HG02610 (cell line): ENCODE measurements around the gene PLEKHG5.

ENCODE experiments used
- ATAC-seq: cut with Tn5 transposase; IDR thresholded peaks from one replicate; pipeline ENCODE4 v1.9.1; 2021; ENCODE audit warnings: mild to moderate bottlenecking, moderate library complexity; ENCODE audit not compliant: unreplicated experiment

PLEKHG5 gene

GRCh38 chr1:6427441-6428390, 63.8 kb downstream of the PLEKHG5 start:
- ATAC-seq, result no peak

DNA sequence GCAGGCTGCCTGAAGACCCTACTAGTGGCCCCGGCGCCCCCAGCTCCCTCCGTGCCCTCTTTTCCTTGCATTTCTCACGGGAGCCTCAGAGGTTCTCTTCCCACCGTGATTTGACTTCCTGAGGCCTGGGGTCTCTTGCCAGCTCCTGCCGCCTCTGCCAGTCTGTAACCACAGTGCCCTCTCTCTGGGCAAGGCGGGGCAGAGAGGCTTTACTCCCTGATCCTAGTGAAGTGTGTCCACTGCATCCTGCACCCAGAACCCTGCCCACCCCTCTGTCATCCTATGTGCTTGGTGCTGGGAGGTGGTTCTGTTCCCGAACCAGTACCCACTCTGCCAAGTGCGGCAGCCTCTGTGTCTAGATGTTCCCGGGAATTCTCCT, 64.5 kb downstream of the PLEKHG5 start:
- ATAC-seq, result no peak

DNA sequence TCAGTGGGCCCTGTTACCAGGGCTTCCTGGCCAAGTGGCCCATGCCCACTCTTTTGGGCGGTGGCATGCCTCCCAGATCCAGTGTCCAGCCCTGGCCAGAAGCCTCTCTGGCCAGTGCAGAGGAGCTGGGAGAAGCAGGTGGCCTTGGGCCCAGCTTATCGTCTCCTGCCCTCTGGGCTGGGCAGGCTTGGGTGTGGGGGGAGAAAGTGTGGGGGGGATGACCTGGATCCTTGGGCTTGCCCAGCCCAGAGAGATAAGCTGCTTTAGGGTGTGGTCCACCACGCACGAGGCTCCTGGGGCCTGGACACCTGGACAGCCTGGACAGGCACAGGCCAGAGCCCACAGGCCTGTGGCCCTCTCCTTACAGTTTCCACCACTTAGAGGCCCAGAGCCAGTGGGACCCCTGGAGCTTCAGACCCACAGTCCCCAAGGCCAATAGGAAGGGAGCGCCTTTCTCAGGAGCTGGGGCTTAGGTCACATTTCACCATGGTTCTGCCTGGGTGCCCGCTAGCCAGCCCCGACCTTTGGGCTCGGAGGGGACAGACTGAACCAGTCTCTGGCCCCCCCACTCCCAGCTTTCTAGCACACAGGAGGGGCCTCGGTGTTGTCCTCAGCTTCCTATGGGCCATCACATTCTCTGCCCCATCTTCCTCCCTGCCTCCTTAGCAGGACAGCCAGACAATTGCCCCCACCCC, 65.0 kb downstream of the PLEKHG5 start:
- no peak for ATAC-seq

DNA sequence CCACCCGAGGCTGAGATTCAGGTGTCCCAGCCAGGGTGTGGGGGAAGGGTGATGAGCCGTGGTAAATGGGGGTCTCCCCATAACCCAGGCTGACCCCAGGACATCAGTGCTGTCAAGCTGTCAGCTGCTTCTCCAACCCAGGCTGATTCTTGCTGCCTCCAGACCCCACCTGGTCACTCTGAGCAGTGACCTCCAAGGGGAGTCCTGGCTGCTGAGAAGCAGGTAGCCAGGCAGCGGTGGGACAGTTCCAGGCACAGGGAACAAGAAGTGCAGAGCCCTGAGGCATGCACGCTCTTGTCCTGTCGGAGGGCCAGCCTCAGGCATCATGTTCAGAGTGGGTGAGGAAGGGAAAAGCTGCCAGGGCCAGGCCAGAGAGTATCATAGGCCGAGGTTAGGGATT, 65.8 kb downstream of the PLEKHG5 start:
- no peak for ATAC-seq

- ATAC-seq, result no peak
Measured at GRCh38 chr1:6424619-6425593, 66.6 kb downstream of the PLEKHG5 start, which contains the start of gene ESPN. Gene ESPN, plus strand, starts transcription at chr1:6424776. Its CDS starts 180 bp downstream, at chr1:6424956.

GRCh38 chr1:6424000-6424565, 67.4 kb downstream of the PLEKHG5 start:
- ATAC-seq, result no peak

GRCh38 chr1:6423321-6423999, 68.0 kb downstream of the PLEKHG5 start:
- ATAC-seq, result no peak

DNA sequence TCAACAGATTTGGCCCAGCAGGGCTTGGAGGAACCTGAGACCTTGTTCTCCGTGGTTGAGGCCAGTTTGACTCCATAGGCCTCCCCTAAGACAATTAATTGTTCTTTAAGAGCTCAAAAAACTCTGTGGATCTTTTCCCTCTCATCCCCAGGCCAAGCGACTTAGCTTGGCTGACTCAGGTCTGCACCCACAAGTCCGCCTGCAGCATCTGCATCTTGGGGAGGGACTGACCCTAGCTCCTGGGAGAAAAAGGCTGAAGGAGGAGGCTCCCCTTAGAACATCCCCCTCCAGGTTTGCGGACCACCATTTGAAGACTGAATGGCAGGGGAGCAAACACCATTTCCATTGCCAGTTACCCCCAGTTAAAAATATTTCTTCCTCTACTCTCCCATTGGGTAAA, 70.2 kb downstream of the PLEKHG5 start:
- no peak for ATAC-seq

GRCh38 chr1:6420454-6421042, 70.9 kb downstream of the PLEKHG5 start:
- no peak for ATAC-seq

GRCh38 chr1:6419804-6420453, 71.5 kb downstream of the PLEKHG5 start, which contains the start of gene HES2:
Gene HES2, minus strand, starts transcription at chr1:6419919. Its CDS starts 99 bp downstream, at chr1:6419820.
- ATAC-seq, result no peak

GRCh38 chr1:6419397-6419803, 72.1 kb downstream of the PLEKHG5 start:
- ATAC-seq, result no peak

DNA sequence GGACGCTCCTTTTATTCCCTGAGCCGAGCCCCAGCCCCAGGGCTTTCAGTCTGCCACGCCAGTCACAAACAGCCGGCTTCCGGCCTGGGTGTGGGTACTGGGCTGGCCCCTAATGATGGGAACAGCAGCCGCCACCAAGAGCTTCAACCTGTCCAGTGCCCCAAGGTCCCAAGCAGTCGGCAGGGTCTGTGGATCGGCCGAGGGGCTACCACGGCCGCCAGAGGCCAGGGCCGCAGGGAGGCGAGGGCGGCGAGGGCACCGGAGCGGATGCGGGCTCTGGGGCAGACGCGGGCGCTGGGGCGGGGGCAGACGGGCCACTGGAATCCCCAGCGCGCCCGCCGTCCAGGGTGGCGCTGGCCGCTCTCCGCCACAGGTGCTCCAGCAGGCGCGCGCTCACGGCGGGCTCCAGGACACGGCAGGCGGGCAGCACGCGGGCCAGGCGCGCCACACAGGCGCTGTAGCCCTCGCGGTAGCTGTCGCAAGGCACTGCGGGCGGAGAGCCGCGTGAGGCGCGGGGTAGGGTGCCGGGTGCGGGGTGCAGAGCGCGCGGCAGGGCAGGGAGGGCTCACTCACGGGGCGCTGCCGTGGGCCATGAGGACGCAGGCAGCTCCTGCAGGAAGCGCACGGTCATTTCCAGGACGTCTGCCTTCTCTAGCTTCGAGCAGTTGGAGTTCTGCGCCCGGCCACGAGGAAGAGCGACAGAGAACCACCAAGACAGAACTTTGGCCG, 72.6 kb downstream of the PLEKHG5 start:
- no peak for ATAC-seq

GRCh38 chr1:6417961-6418667, 73.4 kb downstream of the PLEKHG5 start:
- ATAC-seq, result no peak
